ENCODE results near the gene LIPM. TPM values are rescaled to one million over a fixed set of nuclear protein-coding genes. Genes with fewer than 3 reads are reported as not detected.

Gene LIPM
- total RNA-seq, 1 donor from 2014 or later = not detected

- intact Hi-C loops (cut with micrococcal nuclease) = loop anchor here (1.0 to 10.0 kb wide), 6 partner anchors 10 to 971 kb away; partner anchors contain the start of genes FAS, KLLN, PTEN and STAMBPL1
Measured at GRCh38 chr10:88835096-88835909, 32.8 kb downstream of the LIPM start.

GRCh38 chr10:88835910-88836221 lies 33.3 kb downstream of the LIPM start:
- intact Hi-C loops (cut with micrococcal nuclease) = loop anchor here (1.0 to 10.0 kb wide), 6 partner anchors 11 to 971 kb away; partner anchors contain the start of genes FAS, KLLN, PTEN and STAMBPL1

- intact Hi-C loops (cut with micrococcal nuclease) = loop anchor here (5.0 to 10.0 kb wide), 2 partner anchors 155 to 973 kb away; partner anchors contain the start of genes FAS, KLLN and PTEN
Measured at GRCh38 chr10:88837632-88838031, 35.1 kb downstream of the LIPM start.

- intact Hi-C loops (cut with micrococcal nuclease) = loop anchor here (5.0 to 10.0 kb wide), 2 partner anchors 153 to 974 kb away; partner anchors contain the start of genes FAS, KLLN and PTEN
Measured at GRCh38 chr10:88838766-88839350, 36.3 kb downstream of the LIPM start.

GRCh38 chr10:88840104-88840503 lies 37.6 kb downstream of the LIPM start:
- intact Hi-C loops (cut with micrococcal nuclease) = no loop called here

- intact Hi-C loops (cut with micrococcal nuclease) = no loop called here
Measured at GRCh38 chr10:88840881-88841280, 38.4 kb downstream of the LIPM start.

GRCh38 chr10:88841316-88842111 lies 39.0 kb downstream of the LIPM start:
- intact Hi-C loops (cut with micrococcal nuclease) = no loop called here

- intact Hi-C loops (cut with micrococcal nuclease) = no loop called here
Measured at GRCh38 chr10:88843171-88843570, 40.6 kb downstream of the LIPM start.

- intact Hi-C loops (cut with micrococcal nuclease) = no loop called here
Measured at GRCh38 chr10:88848499-88848898, 46.0 kb downstream of the LIPM start.

- intact Hi-C loops (cut with micrococcal nuclease) = no loop called here
Measured at GRCh38 chr10:88849234-88849633, 46.7 kb downstream of the LIPM start.

GRCh38 chr10:88850712-88851111 lies 48.2 kb downstream of the LIPM start:
- intact Hi-C loops (cut with micrococcal nuclease) = loop anchor here (2.0 kb wide), 1 partner anchor 52 kb away; no protein-coding TSS in a partner anchor

- intact Hi-C loops (cut with micrococcal nuclease) = loop anchor here (2.0 kb wide), 1 partner anchor 51 kb away; no protein-coding TSS in a partner anchor
Measured at GRCh38 chr10:88851706-88852105, 49.2 kb downstream of the LIPM start, which contains the start of gene ANKRD22. ANKRD22 (minus strand) TSS chr10:88851844; CDS start chr10:88851607, 237 bp downstream.

GRCh38 chr10:88852327-88852726 lies 49.8 kb downstream of the LIPM start:
- intact Hi-C loops (cut with micrococcal nuclease) = no loop called here

GRCh38 chr10:88853155-88853881 lies 50.8 kb downstream of the LIPM start:
- intact Hi-C loops (cut with micrococcal nuclease) = no loop called here

GRCh38 chr10:88854684-88855083 lies 52.2 kb downstream of the LIPM start:
- intact Hi-C loops (cut with micrococcal nuclease) = no loop called here

GRCh38 chr10:88857831-88858230 lies 55.3 kb downstream of the LIPM start:
- intact Hi-C loops (cut with micrococcal nuclease) = no loop called here

- intact Hi-C loops (cut with micrococcal nuclease) = no loop called here
Measured at GRCh38 chr10:88858491-88858890, 56.0 kb downstream of the LIPM start.

GRCh38 chr10:88861036-88861435 lies 58.5 kb downstream of the LIPM start:
- intact Hi-C loops (cut with micrococcal nuclease) = no loop called here

- intact Hi-C loops (cut with micrococcal nuclease) = loop anchor here (2.0 kb wide), 1 partner anchor 179 kb away; no protein-coding TSS in a partner anchor
Measured at GRCh38 chr10:88865281-88865876, 62.8 kb downstream of the LIPM start.

- intact Hi-C loops (cut with micrococcal nuclease) = no loop called here
Measured at GRCh38 chr10:88866454-88866853, 63.9 kb downstream of the LIPM start.
